Measurements from ENCODE around the gene MYO1E.
A peak's percentile ranks its signal among the peaks of the same experiment; 100 is the strongest.
"Not testable (repeated sequence)": the region's sequence is repeated elsewhere in the genome, so short reads cannot be mapped to it uniquely, and the experiment has no call there.

MYO1E gene

GRCh38 chr15:59372352-59373211 lies at the start of gene MYO1E:
Gene MYO1E (minus strand): TSS chr15:59372871. CDS start chr15:59372500, 371 bp downstream.
- peak; percentile 35 for DNase-seq

GRCh38 chr15:59420986-59421618 lies 48.4 kb upstream of the MYO1E start:
- DNase-seq = no peak

- no peak for DNase-seq
These were observed 47.4 kb upstream of the MYO1E start for GRCh38 chr15:59420108-59420507.

GRCh38 chr15:59419170-59419569 lies 46.5 kb upstream of the MYO1E start:
- no peak for DNase-seq

- DNase-seq = no peak
These were observed 44.1 kb upstream of the MYO1E start for GRCh38 chr15:59416816-59417215.

- DNase-seq = no peak
These were observed 40.9 kb upstream of the MYO1E start for GRCh38 chr15:59413577-59413976.

GRCh38 chr15:59410391-59410896 lies 37.8 kb upstream of the MYO1E start:
- no peak for DNase-seq

- no peak for DNase-seq
These were observed 35.3 kb upstream of the MYO1E start for GRCh38 chr15:59407946-59408345.

GRCh38 chr15:59406446-59406845 lies 33.8 kb upstream of the MYO1E start:
- DNase-seq = no peak

GRCh38 chr15:59405079-59405478 lies 32.4 kb upstream of the MYO1E start:
- DNase-seq = no peak

GRCh38 chr15:59401824-59402569 lies 29.3 kb upstream of the MYO1E start:
- DNase-seq = no peak

GRCh38 chr15:59401051-59401823 lies 28.6 kb upstream of the MYO1E start:
- not testable (repeated sequence) for DNase-seq

GRCh38 chr15:59400103-59400813 lies 27.6 kb upstream of the MYO1E start:
- DNase-seq = no peak

GRCh38 chr15:59399465-59400102 lies 26.9 kb upstream of the MYO1E start:
- no peak for DNase-seq

GRCh38 chr15:59398220-59398619 lies 25.5 kb upstream of the MYO1E start:
- DNase-seq = no peak

GRCh38 chr15:59396679-59397078 lies 24.0 kb upstream of the MYO1E start:
- no peak for DNase-seq

GRCh38 chr15:59396211-59396610 lies 23.5 kb upstream of the MYO1E start:
- DNase-seq = no peak

GRCh38 chr15:59394166-59394661 lies 21.5 kb upstream of the MYO1E start:
- DNase-seq = no peak

GRCh38 chr15:59392299-59392698 lies 19.6 kb upstream of the MYO1E start:
- no peak for DNase-seq

GRCh38 chr15:59388670-59389069 lies 16.0 kb upstream of the MYO1E start:
- DNase-seq = no peak

- DNase-seq = not testable (repeated sequence)
These were observed 14.7 kb upstream of the MYO1E start for GRCh38 chr15:59387196-59387878.

Measured in NCI-H187 treated with DMSO at 0.1 percent for 48 hours (cell line).